T47D (cell line): Measurements from ENCODE around the gene OR2T27.

ENCODE experiments used
- DNase-seq, 2 experiments: peaks; one replicate each; pipeline versions ENCODE4 v3.0.0 to v3.0.0-alpha.2; 2011 to 2012; ENCODE audit warnings: low read depth in 1 of 2, low spot score in 1 of 2
- JUND ChIP-seq: IDR thresholded peaks from 2 replicates; pipeline ENCODE4 v1.6.1; 2012; ENCODE audit warnings: low read depth
- in situ Hi-C: cut with HindIII; loops from 2 replicates; pipeline ENCODE4 v1.10.0; 2016; ENCODE audit warnings: low sequenced_read_pairs, low pct_unique_long_range_greater_than_20kb

Gene OR2T27

DNA sequence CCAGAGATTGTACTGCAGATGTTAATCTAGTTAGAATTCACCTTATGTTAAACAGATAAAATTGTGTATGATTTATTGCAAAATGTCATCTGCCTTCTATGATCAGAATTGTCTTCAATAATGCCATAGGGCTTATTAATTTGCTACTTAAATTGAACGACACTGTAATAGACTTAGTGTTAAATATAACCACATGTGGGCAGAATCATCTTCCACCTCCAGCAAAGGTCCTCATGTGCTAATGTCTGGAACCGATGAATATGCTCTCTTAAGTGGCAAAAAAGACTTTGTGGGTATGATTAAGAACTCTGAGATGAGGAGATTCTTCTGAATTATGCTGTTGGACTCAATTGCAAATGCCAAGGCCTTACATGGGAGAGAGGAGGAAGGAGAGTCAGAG is 24.8 kb downstream of the OR2T27 start:
- in situ Hi-C loops = no loop called here
- no peak for TF ChIP-seq JUND

DNA sequence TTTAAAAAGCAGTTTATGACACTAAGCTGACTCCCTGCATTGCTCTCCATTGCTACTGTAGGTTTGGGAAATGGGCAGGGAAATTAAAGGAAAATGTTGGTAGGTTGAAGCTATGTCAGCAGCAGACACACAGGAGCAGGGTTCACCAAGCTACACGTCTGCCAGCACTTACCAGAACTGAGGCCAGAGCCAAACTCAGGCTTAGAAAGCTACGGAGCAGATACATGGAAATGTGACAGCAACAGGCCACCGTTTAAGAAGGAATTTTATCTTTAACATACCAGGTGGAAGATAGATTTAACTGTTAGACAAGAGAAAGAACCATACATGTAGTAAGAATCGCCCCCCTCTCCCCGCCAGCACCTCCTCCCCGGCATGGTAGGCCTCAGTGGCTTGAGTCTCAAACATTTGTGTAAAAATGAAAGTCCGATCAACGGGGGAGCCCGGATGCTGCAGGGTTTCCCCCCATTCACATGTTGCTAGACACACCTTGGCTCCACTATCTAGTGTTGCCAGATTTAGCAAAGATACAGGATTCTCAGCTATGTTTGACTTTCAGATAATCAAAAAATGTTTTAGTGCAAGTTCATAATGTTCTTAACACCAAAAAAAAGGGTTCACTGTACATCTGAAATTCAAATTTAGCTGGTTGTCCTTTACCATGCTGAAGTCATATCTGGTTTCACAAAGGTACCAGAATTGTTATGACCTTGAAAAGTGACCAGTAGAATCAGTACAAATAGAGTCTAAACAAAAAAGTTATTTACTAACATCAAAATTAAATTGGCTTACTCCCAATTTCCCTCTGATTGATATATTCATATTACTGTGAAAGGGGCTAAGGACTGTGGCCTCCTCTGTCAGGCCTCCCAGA is 27.1 kb downstream of the OR2T27 start:
- no peak for DNase-seq
- in situ Hi-C loops = no loop called here
- no peak for TF ChIP-seq JUND

More for the DNA sequence above, 24.8 kb downstream of the OR2T27 start:
- no peak for DNase-seq

DNA sequence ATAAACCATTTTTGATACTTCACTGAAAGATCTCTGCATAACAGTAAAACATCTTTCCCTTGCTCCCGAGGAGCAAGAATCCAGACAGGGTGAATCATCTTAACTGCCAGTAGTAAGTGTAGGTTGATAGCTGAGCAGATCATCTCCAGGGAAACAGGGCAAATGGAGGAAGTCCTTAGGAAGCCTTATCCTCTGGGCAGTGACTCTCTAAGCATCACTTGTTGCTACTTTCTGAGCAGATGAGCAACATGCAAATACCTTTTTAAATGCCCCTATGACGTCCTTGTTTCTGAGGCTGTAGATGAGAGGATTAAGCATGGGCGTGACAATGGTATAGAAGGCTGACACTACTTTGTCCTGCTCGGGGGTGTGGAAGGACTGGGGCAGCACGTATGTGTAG is 29.4 kb downstream of the OR2T27 start:
- in situ Hi-C loops = no loop called here
- no peak for DNase-seq
- no peak for TF ChIP-seq JUND

DNA sequence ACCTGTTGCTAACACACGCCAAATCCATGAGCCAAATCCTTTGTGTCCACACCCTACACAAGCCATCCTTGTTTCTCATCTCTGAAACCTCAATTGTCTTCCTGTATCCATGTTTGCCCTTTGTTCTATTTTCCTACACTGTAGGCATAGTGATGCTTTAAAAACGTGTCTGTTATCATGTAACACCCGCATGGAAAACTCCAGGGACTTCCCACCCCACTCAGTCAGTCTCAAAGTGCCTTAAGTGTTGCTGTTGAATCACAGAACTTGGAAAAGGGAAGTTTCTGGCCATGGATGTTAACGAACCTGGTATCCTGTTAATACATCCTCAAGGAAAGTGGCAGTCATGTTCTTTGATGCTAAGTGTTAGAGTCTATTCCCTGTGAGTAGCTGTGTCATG is 30.2 kb downstream of the OR2T27 start:
- in situ Hi-C loops = no loop called here
- no peak for TF ChIP-seq JUND
- DNase-seq = no peak

DNA sequence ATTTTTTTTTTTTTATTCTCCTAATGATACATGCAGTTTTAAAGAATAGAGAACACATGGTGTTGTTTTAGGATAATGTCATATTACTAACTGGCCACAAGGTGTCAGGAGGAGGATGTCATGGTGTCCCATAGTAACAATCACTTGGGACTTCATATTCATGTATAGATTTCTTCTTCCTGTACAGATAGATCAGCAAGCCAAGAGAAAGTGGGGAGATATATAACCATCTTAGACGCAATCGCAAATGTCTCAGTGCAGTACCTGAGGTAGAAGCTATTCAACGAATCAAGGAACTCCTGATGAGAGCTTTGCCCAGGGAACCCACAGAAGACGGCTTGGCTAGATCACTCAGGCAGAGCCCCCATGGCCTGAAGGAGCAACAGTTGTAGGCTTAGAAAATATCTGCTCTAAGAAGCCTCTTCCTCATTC is 32.7 kb downstream of the OR2T27 start:
- in situ Hi-C loops = no loop called here
- DNase-seq = peak; percentile 13 to 71
- TF ChIP-seq JUND = no peak

DNA sequence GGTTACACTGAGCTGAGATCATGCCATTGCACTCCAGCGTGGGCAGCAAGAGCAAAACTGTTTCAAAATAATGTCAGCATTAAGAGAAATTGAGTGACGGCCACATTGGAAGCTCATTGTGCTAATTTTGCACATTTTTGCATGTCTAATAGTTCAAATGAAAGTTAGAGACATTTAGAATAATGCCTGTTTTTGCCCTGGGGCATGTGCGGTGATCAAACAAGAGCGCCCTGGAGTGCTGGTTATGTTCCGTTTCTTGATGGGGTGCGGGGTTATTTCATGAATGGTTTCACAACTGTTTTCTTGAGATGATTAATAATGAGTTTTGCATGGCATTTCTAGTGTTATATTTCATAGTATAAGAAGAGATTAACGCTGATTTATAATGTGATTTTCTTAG is 33.6 kb downstream of the OR2T27 start:
- TF ChIP-seq JUND = no peak
- in situ Hi-C loops = no loop called here
- no peak for DNase-seq

DNA sequence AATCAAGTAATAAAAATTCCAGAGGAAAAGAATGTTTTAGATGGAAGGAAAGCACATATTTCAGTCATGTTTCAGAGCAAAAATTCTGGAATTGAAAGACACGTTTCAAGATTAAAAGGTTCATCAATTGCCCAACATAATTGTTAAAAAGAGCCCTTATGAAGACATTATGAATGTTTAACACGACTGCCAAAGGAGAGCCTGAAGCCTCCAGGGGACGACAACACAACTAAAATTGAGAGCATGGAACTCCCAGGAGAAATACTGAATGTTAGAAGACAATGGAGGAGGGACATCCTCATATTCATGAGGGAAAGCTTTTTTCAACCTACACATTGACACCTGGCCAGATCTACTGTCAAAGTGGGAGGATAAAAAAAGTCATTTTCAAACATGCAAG is 36.5 kb downstream of the OR2T27 start:
- TF ChIP-seq JUND = no peak
- peak in 1 of 2 experiments; percentile 71 for DNase-seq
- in situ Hi-C loops = no loop called here

DNA sequence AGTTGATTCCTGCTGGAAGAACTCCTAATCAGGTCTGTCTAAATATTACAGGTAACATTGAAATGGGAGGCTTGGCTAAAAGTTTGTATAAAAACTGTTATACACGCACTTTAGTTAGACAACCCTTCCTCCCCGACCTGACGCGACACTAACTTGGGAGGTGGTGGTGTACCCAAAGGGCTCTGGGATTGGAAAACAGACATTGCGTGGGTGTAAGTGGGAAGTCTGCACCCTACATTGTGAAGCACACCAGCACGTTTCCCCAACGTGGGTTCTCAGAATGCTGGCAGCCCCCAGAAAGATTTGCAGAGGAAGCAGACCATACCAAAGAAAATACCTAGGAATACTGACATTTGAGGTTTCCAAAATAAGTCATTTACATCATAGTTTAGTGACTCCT is 37.2 kb downstream of the OR2T27 start:
- no peak for DNase-seq
- no peak for TF ChIP-seq JUND
- in situ Hi-C loops = no loop called here

DNA sequence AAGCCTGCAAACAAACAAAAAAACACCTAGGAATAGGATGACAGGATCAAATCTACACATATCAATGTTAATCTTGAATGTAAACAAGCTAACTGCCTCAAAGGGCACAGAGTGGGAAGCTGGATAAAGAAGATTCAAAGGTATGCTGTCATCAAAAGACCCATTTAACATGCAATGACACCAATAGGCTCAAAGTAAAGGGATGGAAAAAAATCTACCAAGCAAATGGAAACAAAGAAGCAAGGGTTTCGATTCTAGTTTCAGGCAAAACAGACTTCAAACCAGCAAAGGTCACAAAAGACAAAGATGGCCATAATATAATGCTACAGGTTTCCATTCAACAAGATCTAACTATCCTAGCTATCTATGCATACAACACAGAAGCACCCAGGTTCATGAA is 41.6 kb downstream of the OR2T27 start:
- TF ChIP-seq JUND = no peak
- no peak for DNase-seq
- in situ Hi-C loops = no loop called here

DNA sequence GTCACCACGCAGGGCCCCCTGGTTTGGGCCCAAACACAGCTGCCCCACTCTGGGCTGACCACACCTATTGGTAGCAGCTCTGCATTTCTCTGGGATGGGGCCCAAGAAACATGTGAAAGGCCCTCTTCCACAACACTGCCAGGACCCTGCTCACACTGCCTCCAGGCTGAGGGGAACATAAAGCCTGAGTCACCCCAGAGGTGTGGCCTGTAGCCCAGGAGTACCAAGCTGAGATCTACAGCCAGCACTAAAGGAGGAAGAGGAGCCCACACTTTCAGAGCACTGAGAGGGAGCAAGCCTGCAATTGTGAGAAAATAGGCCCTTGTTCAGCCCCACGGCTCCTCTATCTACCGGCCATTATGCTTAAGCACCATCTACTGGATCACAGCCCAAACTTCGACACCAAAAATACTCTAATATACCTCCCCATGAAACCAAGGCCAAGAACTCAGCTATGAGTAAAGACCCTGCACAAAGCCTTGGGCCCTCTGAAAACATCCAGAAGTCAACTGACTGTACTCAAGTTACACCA is 43.4 kb downstream of the OR2T27 start:
- DNase-seq = no peak
- no peak for TF ChIP-seq JUND
- in situ Hi-C loops = no loop called here

DNA sequence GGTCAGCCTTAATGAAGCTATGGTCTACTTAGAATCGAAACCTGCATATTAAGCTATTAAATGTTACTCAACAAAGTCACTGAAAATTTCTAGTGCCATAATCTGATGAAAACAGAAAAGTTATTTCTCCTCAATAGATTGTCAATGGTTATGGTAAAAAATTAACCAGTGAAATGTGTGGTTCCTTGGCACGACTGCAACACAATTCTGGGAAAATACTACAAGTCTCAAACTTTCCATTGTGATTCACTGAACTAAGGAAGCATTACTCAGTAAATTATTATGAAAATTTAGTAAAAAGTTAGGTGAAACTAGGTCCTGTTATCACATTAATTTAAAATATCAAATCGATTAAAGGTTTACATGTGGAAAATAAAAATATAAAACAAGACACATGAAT is 45.0 kb downstream of the OR2T27 start:
- in situ Hi-C loops = no loop called here
- no peak for TF ChIP-seq JUND
- DNase-seq = no peak
